ENCODE data around the gene C22orf39. TPM values are rescaled to one million over a fixed set of nuclear protein-coding genes. Genes with fewer than 3 reads are reported as not detected.

The C22orf39 gene
- total and polyA plus RNA-seq, 12 donors = 27.0 to 72.5 (median 44.4) TPM

- TF ChIP-seq POLR2A (IDR thresholded peaks at IDR 0.05) (no peak), CTCF (IDR thresholded peaks at IDR 0.05) (no peak)
- Histone ChIP-seq H3K4me3 (no peak overlapping the region), H3K36me3 (replicated peaks in 1 of 2) (peaks cover 0 to 92% of the 10 kb centered on the region in 2 donors), H3K9me3 (replicated peaks in 1 of 3) (no peaks in the 10 kb centered on the region), H3K27me3 (no peaks in the 10 kb centered on the region), H3K27ac (no peak overlapping the region), H3K4me1 (replicated peaks in 1 of 2) (no peaks in the 10 kb centered on the region)
- peak in 1 of 7 donors; percentile 87 for DNase-seq
- 90 to 97% (median 91%) methylated on average over 13 to 14 of the region's 14 CpGs for WGBS, 4 donors
- intact Hi-C loops (cut with DNase I) = no loop called here
These were observed 18.7 kb upstream of the C22orf39 start for GRCh38 chr22:19466126-19466716.

GRCh38 chr22:19464975-19465374 is 17.5 kb upstream of the C22orf39 start:
- Histone ChIP-seq H3K27me3 (no peaks in the 10 kb centered on the region), H3K27ac (no peak overlapping the region), H3K36me3 (replicated peaks in 1 of 2) (peaks cover 0 to 84% of the 10 kb centered on the region in 2 donors), H3K4me1 (replicated peaks in 1 of 2) (no peaks in the 10 kb centered on the region), H3K4me3 (no peak overlapping the region), H3K9me3 (replicated peaks in 1 of 3) (no peaks in the 10 kb centered on the region)
- DNase-seq = peak in 1 of 7 donors; percentile 52
- 70 to 84% (median 82%) methylated on average over 4 of the region's 4 CpGs for WGBS, 4 donors
- intact Hi-C loops (cut with DNase I) = no loop called here
- TF ChIP-seq POLR2A (IDR thresholded peaks at IDR 0.05) = no peak
- TF ChIP-seq CTCF (IDR thresholded peaks at IDR 0.05) = no peak

- no peaks in the 10 kb centered on the region for H3K4me1 ChIP-seq (replicated peaks in 1 of 2)
- TF ChIP-seq POLR2A (IDR thresholded peaks at IDR 0.05) (no peak), CTCF (IDR thresholded peaks at IDR 0.05) (no peak)
- H3K27me3 ChIP-seq = no peaks in the 10 kb centered on the region
- intact Hi-C loops (cut with DNase I) = no loop called here
- peaks cover 0 to 82% of the 10 kb centered on the region in 2 donors for H3K36me3 ChIP-seq (replicated peaks in 1 of 2)
- H3K27ac ChIP-seq = peak overlapping the region in 1 of 5 donors; percentile 23
- peak in 1 of 7 donors; percentile 66 for DNase-seq
- no peaks in the 10 kb centered on the region for H3K9me3 ChIP-seq (replicated peaks in 1 of 3)
- H3K4me3 ChIP-seq = no peak overlapping the region
- WGBS, 4 donors = 57 to 82% (median 65%) methylated on average over 1 of the region's 1 CpG
These were observed 17.0 kb upstream of the C22orf39 start for GRCh38 chr22:19464546-19464945.

DNA sequence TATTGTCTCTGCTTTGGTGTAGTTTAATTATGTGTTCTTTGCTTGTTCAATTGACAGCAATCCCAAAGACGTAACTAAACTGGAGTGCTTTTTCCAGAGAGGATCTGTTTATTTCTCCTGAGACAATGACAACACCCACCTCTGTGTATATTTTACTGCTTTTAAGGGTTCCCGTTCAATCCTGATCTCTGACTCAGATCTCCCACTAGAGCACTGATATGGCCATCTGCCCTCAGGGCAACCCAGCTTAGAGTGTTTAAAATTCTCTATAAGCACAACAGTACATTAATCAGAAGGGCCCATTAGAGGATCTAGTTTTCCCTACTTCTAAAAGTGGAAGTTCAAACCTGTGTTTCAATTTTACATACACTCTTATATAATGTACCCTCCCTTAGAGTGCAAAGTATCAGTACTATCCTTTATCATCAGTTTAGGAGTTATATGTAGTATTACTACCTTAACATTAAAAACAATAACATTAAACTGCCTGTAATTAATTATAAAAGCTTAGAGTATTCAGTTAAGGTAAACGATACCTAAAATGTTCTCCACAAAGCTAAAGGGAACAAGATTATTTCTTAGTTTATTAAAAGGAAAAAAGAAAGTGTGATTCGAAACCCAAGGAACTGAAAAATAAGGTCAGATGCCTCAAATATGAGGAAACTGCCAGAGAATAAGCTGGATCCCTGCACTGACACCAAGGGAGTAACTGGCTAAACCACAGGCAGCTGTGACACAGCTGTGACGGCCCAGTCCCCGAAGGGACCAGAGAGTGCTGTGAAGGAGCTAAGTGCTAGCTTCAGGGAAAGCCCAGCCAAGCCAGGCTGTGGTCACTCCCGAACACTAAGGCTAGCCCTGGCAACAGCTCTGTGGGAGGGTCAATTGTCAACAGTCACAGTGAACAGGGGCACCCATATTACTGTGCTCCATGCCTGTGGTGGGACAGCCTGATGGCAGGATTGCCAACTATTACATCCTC is 16.3 kb upstream of the C22orf39 start:
- peak in 1 of 7 donors; percentile 62 for DNase-seq
- WGBS, 4 donors = 68 to 79% (median 77%) methylated on average over 7 of the region's 7 CpGs
- Histone ChIP-seq H3K27me3 (no peaks in the 10 kb centered on the region), H3K9me3 (replicated peaks in 1 of 3) (no peaks in the 10 kb centered on the region), H3K36me3 (replicated peaks in 1 of 2) (peaks cover 0 to 81% of the 10 kb centered on the region in 2 donors), H3K4me3 (no peak overlapping the region), H3K4me1 (replicated peaks in 1 of 2) (no peaks in the 10 kb centered on the region), H3K27ac (peak overlapping the region in 1 of 5 donors; percentile 23)
- TF ChIP-seq POLR2A (IDR thresholded peaks at IDR 0.05) = no peak
- no peak for TF ChIP-seq CTCF (IDR thresholded peaks at IDR 0.05)
- intact Hi-C loops (cut with DNase I) = no loop called here
